Sigmoid colon (tissue), 4 donors: Measurements from ENCODE around the gene NCKAP5L.

Source experiments
- EP300 ChIP-seq, 4 donors: sonication (generic); formaldehyde crosslinking; IDR thresholded peaks; one replicate each; pipeline ENCODE4 v1.6.1; 2017; ENCODE audit warnings: antibody characterized with exemption in 4 of 4
- POLR2AphosphoS5 ChIP-seq, 4 donors: sonication (generic); formaldehyde crosslinking; IDR thresholded peaks; one replicate each; pipeline ENCODE4 v1.6.1; 2017; ENCODE audit warnings: antibody characterized with exemption in 4 of 4
- TF ChIP-seq, protein P1 (sequence below), 4 experiments: fragments of 450-650 bp in 3 of 4; fragments of 200-600 bp in 1 of 4; IDR thresholded peaks; one replicate each; pipeline ENCODE4 v1.5.1; 2016 to 2019; ENCODE audit warnings: antibody characterized with exemption in 4 of 4, mild to moderate bottlenecking in 3 of 4, moderate library complexity in 2 of 4

GRCh38 chr12:49824895-49825294, 3.3 kb downstream of the NCKAP5L start:
- TF ChIP-seq, protein P1, sequence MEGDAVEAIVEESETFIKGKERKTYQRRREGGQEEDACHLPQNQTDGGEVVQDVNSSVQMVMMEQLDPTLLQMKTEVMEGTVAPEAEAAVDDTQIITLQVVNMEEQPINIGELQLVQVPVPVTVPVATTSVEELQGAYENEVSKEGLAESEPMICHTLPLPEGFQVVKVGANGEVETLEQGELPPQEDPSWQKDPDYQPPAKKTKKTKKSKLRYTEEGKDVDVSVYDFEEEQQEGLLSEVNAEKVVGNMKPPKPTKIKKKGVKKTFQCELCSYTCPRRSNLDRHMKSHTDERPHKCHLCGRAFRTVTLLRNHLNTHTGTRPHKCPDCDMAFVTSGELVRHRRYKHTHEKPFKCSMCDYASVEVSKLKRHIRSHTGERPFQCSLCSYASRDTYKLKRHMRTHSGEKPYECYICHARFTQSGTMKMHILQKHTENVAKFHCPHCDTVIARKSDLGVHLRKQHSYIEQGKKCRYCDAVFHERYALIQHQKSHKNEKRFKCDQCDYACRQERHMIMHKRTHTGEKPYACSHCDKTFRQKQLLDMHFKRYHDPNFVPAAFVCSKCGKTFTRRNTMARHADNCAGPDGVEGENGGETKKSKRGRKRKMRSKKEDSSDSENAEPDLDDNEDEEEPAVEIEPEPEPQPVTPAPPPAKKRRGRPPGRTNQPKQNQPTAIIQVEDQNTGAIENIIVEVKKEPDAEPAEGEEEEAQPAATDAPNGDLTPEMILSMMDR (IDR thresholded peaks at IDR 0.05) = no peak
- TF ChIP-seq EP300 (IDR thresholded peaks at IDR 0.05) (no peak), POLR2AphosphoS5 (IDR thresholded peaks at IDR 0.05) (no peak)
